ENCODE measurements around the gene HIRA. TPM values are rescaled to one million over a fixed set of nuclear protein-coding genes. Genes with fewer than 3 reads are reported as not detected.
A peak's percentile ranks its signal among the peaks of the same experiment; 100 is the strongest.

HIRA gene
- total and polyA plus RNA-seq, 4 donors, result 4.1 to 32.5 (median 23.0) TPM

GRCh38 chr22:19480173-19480568, 48.6 kb upstream of the HIRA start:
- under 1% methylated on average over 15 of the region's 15 CpGs for WGBS
- H3K4me1 ChIP-seq (ENCODE audit: control insufficient read depth in 4 of 4, insufficient read depth in 4 of 4, low read length in 3 of 4), result peaks cover 3 to 21% (median 17%) of the 10 kb centered on the region in 4 donors
- TF ChIP-seq SP1 (IDR thresholded peaks at IDR 0.05) (no peak), YY1 (IDR thresholded peaks at IDR 0.05) (no peak), FOXA1 (IDR thresholded peaks at IDR 0.05) (no peak), TAF1 (conservative IDR thresholded peaks at IDR 0.05) (no peak), FOXA2 (IDR thresholded peaks at IDR 0.05) (no peak), HNF4A (conservative IDR thresholded peaks at IDR 0.05) (no peak), RAD21 (IDR thresholded peaks at IDR 0.05) (no peak), EGR1 (IDR thresholded peaks at IDR 0.05; ENCODE audit: low read depth in 2 of 2) (no peak), RXRA (IDR thresholded peaks at IDR 0.05) (no peak), ZBTB33 (IDR thresholded peaks at IDR 0.05) (no peak), JUND (IDR thresholded peaks at IDR 0.05) (no peak), NR2F2 (IDR thresholded peaks at IDR 0.05) (no peak), HNF4G (IDR thresholded peaks at IDR 0.05) (no peak), GABPA (IDR thresholded peaks at IDR 0.05 in 1 of 2, conservative IDR thresholded peaks at IDR 0.05 in 1 of 2) (no peak), REST (IDR thresholded peaks at IDR 0.05) (no peak)
- TF ChIP-seq, protein P1, sequence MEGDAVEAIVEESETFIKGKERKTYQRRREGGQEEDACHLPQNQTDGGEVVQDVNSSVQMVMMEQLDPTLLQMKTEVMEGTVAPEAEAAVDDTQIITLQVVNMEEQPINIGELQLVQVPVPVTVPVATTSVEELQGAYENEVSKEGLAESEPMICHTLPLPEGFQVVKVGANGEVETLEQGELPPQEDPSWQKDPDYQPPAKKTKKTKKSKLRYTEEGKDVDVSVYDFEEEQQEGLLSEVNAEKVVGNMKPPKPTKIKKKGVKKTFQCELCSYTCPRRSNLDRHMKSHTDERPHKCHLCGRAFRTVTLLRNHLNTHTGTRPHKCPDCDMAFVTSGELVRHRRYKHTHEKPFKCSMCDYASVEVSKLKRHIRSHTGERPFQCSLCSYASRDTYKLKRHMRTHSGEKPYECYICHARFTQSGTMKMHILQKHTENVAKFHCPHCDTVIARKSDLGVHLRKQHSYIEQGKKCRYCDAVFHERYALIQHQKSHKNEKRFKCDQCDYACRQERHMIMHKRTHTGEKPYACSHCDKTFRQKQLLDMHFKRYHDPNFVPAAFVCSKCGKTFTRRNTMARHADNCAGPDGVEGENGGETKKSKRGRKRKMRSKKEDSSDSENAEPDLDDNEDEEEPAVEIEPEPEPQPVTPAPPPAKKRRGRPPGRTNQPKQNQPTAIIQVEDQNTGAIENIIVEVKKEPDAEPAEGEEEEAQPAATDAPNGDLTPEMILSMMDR (IDR thresholded peaks at IDR 0.05; ENCODE audit: low read depth, low read length, missing input control), result no peak
- TF ChIP-seq, protein P2, sequence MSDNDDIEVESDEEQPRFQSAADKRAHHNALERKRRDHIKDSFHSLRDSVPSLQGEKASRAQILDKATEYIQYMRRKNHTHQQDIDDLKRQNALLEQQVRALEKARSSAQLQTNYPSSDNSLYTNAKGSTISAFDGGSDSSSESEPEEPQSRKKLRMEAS (IDR thresholded peaks at IDR 0.05), result no peak
- TF ChIP-seq, protein P3, sequence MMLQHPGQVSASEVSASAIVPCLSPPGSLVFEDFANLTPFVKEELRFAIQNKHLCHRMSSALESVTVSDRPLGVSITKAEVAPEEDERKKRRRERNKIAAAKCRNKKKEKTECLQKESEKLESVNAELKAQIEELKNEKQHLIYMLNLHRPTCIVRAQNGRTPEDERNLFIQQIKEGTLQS (IDR thresholded peaks at IDR 0.05), result no peak
- H3K27me3 ChIP-seq (ENCODE audit: control insufficient read depth in 4 of 4, insufficient read depth in 4 of 4, low read length in 3 of 4), result no peaks in the 10 kb centered on the region
- no peak overlapping the region for H3K9ac ChIP-seq (ENCODE audit: low read depth in 1 of 2, low read length in 2 of 2)
- H3K9me3 ChIP-seq (ENCODE audit: control insufficient read depth in 4 of 4, low read length in 3 of 4), result no peaks in the 10 kb centered on the region
- no peak for DNase-seq (ENCODE audit: low spot score)
- H3K27ac ChIP-seq (ENCODE audit: low read depth in 1 of 2, low read length in 2 of 2), result no peak overlapping the region
- H3K4me3 ChIP-seq (ENCODE audit: low read depth in 1 of 3, low read length in 3 of 3), result peak overlapping the region in 2 of 3 donors; percentile 5 to 45
- H3K36me3 ChIP-seq (ENCODE audit: control insufficient read depth in 4 of 4, insufficient read depth in 3 of 4, low read depth in 1 of 4, low read length in 3 of 4), result peaks cover 0 to 4% (median under 1%) of the 10 kb centered on the region in 4 donors
